ENCODE results near the gene STAT3. TPM values are rescaled to one million over a fixed set of nuclear protein-coding genes. Genes with fewer than 3 reads are reported as not detected.

STAT3 gene
- total and polyA plus RNA-seq, 9 of the 15 experiments (the other 6 are each of a cell fraction or from before 2014, with no cell fraction given): 90.0 to 179 (median 114) TPM

DNA sequence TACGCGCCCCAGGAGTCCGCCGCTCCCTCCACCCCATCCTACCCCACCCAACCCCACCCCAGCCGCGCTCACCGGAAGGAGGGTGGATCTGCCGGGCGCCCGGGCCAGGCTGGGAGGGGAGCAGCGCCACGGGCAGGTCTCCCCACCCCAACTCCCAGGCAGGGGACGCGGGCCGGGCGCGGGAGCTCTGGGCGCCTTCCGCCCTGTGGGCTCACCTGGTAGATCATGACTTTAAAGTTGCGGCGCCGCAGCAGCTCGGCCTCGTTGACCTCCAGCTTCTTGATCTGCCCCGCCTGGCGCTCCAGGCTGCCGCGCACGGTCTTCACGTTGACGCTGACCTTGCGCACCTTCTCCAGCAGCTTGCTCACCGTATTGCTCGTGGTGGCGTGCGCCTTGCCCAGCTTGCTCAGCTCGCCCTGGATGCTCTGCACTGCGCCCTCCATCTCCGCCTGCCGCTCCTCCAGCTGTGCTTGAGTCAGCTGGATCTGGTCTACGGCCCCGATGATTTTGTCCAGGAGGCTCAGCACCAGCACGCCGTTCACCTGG is 34.2 kb upstream of the STAT3 start (continued):
- TF ChIP-seq, protein P1, sequence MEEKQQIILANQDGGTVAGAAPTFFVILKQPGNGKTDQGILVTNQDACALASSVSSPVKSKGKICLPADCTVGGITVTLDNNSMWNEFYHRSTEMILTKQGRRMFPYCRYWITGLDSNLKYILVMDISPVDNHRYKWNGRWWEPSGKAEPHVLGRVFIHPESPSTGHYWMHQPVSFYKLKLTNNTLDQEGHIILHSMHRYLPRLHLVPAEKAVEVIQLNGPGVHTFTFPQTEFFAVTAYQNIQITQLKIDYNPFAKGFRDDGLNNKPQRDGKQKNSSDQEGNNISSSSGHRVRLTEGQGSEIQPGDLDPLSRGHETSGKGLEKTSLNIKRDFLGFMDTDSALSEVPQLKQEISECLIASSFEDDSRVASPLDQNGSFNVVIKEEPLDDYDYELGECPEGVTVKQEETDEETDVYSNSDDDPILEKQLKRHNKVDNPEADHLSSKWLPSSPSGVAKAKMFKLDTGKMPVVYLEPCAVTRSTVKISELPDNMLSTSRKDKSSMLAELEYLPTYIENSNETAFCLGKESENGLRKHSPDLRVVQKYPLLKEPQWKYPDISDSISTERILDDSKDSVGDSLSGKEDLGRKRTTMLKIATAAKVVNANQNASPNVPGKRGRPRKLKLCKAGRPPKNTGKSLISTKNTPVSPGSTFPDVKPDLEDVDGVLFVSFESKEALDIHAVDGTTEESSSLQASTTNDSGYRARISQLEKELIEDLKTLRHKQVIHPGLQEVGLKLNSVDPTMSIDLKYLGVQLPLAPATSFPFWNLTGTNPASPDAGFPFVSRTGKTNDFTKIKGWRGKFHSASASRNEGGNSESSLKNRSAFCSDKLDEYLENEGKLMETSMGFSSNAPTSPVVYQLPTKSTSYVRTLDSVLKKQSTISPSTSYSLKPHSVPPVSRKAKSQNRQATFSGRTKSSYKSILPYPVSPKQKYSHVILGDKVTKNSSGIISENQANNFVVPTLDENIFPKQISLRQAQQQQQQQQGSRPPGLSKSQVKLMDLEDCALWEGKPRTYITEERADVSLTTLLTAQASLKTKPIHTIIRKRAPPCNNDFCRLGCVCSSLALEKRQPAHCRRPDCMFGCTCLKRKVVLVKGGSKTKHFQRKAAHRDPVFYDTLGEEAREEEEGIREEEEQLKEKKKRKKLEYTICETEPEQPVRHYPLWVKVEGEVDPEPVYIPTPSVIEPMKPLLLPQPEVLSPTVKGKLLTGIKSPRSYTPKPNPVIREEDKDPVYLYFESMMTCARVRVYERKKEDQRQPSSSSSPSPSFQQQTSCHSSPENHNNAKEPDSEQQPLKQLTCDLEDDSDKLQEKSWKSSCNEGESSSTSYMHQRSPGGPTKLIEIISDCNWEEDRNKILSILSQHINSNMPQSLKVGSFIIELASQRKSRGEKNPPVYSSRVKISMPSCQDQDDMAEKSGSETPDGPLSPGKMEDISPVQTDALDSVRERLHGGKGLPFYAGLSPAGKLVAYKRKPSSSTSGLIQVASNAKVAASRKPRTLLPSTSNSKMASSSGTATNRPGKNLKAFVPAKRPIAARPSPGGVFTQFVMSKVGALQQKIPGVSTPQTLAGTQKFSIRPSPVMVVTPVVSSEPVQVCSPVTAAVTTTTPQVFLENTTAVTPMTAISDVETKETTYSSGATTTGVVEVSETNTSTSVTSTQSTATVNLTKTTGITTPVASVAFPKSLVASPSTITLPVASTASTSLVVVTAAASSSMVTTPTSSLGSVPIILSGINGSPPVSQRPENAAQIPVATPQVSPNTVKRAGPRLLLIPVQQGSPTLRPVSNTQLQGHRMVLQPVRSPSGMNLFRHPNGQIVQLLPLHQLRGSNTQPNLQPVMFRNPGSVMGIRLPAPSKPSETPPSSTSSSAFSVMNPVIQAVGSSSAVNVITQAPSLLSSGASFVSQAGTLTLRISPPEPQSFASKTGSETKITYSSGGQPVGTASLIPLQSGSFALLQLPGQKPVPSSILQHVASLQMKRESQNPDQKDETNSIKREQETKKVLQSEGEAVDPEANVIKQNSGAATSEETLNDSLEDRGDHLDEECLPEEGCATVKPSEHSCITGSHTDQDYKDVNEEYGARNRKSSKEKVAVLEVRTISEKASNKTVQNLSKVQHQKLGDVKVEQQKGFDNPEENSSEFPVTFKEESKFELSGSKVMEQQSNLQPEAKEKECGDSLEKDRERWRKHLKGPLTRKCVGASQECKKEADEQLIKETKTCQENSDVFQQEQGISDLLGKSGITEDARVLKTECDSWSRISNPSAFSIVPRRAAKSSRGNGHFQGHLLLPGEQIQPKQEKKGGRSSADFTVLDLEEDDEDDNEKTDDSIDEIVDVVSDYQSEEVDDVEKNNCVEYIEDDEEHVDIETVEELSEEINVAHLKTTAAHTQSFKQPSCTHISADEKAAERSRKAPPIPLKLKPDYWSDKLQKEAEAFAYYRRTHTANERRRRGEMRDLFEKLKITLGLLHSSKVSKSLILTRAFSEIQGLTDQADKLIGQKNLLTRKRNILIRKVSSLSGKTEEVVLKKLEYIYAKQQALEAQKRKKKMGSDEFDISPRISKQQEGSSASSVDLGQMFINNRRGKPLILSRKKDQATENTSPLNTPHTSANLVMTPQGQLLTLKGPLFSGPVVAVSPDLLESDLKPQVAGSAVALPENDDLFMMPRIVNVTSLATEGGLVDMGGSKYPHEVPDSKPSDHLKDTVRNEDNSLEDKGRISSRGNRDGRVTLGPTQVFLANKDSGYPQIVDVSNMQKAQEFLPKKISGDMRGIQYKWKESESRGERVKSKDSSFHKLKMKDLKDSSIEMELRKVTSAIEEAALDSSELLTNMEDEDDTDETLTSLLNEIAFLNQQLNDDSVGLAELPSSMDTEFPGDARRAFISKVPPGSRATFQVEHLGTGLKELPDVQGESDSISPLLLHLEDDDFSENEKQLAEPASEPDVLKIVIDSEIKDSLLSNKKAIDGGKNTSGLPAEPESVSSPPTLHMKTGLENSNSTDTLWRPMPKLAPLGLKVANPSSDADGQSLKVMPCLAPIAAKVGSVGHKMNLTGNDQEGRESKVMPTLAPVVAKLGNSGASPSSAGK (IDR thresholded peaks at IDR 0.05): peak; percentile 72
- TF ChIP-seq, protein P2, sequence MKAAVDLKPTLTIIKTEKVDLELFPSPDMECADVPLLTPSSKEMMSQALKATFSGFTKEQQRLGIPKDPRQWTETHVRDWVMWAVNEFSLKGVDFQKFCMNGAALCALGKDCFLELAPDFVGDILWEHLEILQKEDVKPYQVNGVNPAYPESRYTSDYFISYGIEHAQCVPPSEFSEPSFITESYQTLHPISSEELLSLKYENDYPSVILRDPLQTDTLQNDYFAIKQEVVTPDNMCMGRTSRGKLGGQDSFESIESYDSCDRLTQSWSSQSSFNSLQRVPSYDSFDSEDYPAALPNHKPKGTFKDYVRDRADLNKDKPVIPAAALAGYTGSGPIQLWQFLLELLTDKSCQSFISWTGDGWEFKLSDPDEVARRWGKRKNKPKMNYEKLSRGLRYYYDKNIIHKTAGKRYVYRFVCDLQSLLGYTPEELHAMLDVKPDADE (conservative IDR thresholded peaks at IDR 0.05; ENCODE audit: control insufficient read depth, low read depth, low read length): no peak
- TF ChIP-seq GATAD2B (IDR thresholded peaks at IDR 0.05; ENCODE audit: borderline replicate concordance) (no peak), PTBP1 (IDR thresholded peaks at IDR 0.05; ENCODE audit: low read depth, low read length) (no peak), SIN3B (IDR thresholded peaks at IDR 0.05; ENCODE audit: low read depth) (no peak), NR3C1 (CRISPR knock-in tag; IDR thresholded peaks at IDR 0.05) (no peak), TBP (optimal IDR thresholded peaks at IDR 0.05; ENCODE audit: low read depth, low read length) (no peak), ARID1B (IDR thresholded peaks at IDR 0.05) (0 out of 2 replicates have a peak, but pooled peaks have one; percentile 4), ZFX (CRISPR knock-in tag; IDR thresholded peaks at IDR 0.05) (0 out of 2 replicates have a peak, but pooled peaks have one; percentile 13), TAF9B (IDR thresholded peaks at IDR 0.05; ENCODE audit: partially characterized antibody) (peak; percentile 54), NONO (IDR thresholded peaks at IDR 0.05; ENCODE audit: low read depth in 2 of 2, low read length in 1 of 2) (no peak)
- TF ChIP-seq, protein P3, sequence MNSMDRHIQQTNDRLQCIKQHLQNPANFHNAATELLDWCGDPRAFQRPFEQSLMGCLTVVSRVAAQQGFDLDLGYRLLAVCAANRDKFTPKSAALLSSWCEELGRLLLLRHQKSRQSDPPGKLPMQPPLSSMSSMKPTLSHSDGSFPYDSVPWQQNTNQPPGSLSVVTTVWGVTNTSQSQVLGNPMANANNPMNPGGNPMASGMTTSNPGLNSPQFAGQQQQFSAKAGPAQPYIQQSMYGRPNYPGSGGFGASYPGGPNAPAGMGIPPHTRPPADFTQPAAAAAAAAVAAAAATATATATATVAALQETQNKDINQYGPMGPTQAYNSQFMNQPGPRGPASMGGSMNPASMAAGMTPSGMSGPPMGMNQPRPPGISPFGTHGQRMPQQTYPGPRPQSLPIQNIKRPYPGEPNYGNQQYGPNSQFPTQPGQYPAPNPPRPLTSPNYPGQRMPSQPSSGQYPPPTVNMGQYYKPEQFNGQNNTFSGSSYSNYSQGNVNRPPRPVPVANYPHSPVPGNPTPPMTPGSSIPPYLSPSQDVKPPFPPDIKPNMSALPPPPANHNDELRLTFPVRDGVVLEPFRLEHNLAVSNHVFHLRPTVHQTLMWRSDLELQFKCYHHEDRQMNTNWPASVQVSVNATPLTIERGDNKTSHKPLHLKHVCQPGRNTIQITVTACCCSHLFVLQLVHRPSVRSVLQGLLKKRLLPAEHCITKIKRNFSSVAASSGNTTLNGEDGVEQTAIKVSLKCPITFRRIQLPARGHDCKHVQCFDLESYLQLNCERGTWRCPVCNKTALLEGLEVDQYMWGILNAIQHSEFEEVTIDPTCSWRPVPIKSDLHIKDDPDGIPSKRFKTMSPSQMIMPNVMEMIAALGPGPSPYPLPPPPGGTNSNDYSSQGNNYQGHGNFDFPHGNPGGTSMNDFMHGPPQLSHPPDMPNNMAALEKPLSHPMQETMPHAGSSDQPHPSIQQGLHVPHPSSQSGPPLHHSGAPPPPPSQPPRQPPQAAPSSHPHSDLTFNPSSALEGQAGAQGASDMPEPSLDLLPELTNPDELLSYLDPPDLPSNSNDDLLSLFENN (IDR thresholded peaks at IDR 0.05; ENCODE audit: low read depth in 2 of 2, low read length in 2 of 2): no peak
